Prostate gland (tissue), 2 donors: ENCODE results near the gene MMP2.

Source experiments
- POLR2A ChIP-seq: fragments of 450-650 bp; IDR thresholded peaks from one replicate; pipeline ENCODE4 v1.6.1; 2016; ENCODE audit warnings: antibody characterized with exemption, mild to moderate bottlenecking
- POLR2AphosphoS5 ChIP-seq: sonication (generic); formaldehyde crosslinking; IDR thresholded peaks from one replicate; pipeline ENCODE4 v1.6.1; 2017; ENCODE audit warnings: antibody characterized with exemption
- TF ChIP-seq, protein P1 (sequence below), 4 experiments: fragments of 200-600 bp in 2 of 4; fragments of 450-650 bp in 2 of 4; sonication (generic) in 2 of 4; IDR thresholded peaks; 1 replicate in 3 of 4; 2 replicates in 1 of 4; pipeline ENCODE4 v1.5.1; 2016 to 2019; ENCODE audit warnings: antibody characterized with exemption in 4 of 4, mild to moderate bottlenecking in 2 of 4, moderate library complexity in 2 of 4

GRCh38 chr16:55447231-55447630 is 31.8 kb upstream of the MMP2 start:
- TF ChIP-seq, protein P1, sequence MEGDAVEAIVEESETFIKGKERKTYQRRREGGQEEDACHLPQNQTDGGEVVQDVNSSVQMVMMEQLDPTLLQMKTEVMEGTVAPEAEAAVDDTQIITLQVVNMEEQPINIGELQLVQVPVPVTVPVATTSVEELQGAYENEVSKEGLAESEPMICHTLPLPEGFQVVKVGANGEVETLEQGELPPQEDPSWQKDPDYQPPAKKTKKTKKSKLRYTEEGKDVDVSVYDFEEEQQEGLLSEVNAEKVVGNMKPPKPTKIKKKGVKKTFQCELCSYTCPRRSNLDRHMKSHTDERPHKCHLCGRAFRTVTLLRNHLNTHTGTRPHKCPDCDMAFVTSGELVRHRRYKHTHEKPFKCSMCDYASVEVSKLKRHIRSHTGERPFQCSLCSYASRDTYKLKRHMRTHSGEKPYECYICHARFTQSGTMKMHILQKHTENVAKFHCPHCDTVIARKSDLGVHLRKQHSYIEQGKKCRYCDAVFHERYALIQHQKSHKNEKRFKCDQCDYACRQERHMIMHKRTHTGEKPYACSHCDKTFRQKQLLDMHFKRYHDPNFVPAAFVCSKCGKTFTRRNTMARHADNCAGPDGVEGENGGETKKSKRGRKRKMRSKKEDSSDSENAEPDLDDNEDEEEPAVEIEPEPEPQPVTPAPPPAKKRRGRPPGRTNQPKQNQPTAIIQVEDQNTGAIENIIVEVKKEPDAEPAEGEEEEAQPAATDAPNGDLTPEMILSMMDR (IDR thresholded peaks at IDR 0.05), result no peak
- TF ChIP-seq POLR2AphosphoS5, result no peak
- TF ChIP-seq POLR2A, result no peak
